K562 (cell line): ENCODE measurements around the gene BGLAP. TPM values are rescaled to one million over a fixed set of nuclear protein-coding genes. Genes with fewer than 3 reads are reported as not detected.
A peak's percentile ranks its signal among the peaks of the same experiment; 100 is the strongest.

Source experiments
- BRD4 ChIP-seq: fragments of 200-600 bp; sonication (generic); IDR thresholded peaks from 2 replicates; pipeline ENCODE4 v1.6.1; 2017; ENCODE audit warnings: inconsistent platforms
- ELF1 ChIP-seq: fragments of 200-800 bp; sonication (Bioruptor generic); IDR thresholded peaks from 2 replicates; pipeline ENCODE4 v1.6.1; 2016; ENCODE audit warnings: missing genetic modification characterization, missing compliant biosample characterization
- ELF2 ChIP-seq: fragments of 250-450 bp; sonication (Bioruptor Pico); IDR thresholded peaks from 2 replicates; pipeline ENCODE4 v1.5.0; 2021; ENCODE audit warnings: mild to moderate bottlenecking
- KAT8 ChIP-seq: fragments of 450-650 bp; IDR thresholded peaks from 2 replicates; pipeline ENCODE4 v1.6.1; 2016; ENCODE audit warnings: low read depth, mild to moderate bottlenecking
- POLR2H ChIP-seq: IDR thresholded peaks from 2 replicates; pipeline ENCODE4 v1.6.1; 2016; ENCODE audit warnings: missing genetic modification characterization, low read depth, mild to moderate bottlenecking, control low read depth, missing compliant biosample characterization, moderate library complexity
- POLR3A ChIP-seq: IDR thresholded peaks from 2 replicates; pipeline ENCODE4 v1.6.1; 2011; ENCODE audit warnings: borderline replicate concordance, mild to moderate bottlenecking, moderate library complexity; ENCODE audit not compliant: insufficient read length, insufficient read depth; ENCODE audit errors: extremely low read depth
- TAF7 ChIP-seq: fragments of 450-650 bp; IDR thresholded peaks from 2 replicates; pipeline ENCODE4 v1.6.1; 2016; ENCODE audit warnings: missing genetic modification characterization, missing compliant biosample characterization
- polyA plus RNA-seq, 8 experiments: library from polyadenylated mRNA; depleted of rRNA in 4 of 8; stranded (reverse) in 5 of 8; unstranded in 3 of 8; fragments of >200 nt; fragmentation: Nextera tagmentation in 2 of 8; fragmentation: Illumina TruSeq in 1 of 8; extraction: Ambion mirVana in 2 of 8; extraction: Trizol in 1 of 8; gene quantifications; 2 replicates each; pipeline versions ENCODE4 v1.2.1 to v1.2.3, GENCODE V29; 2011 to 2014; ENCODE audit warnings: inconsistent platforms in 1 of 8, missing spikeins in 1 of 8
- total RNA-seq, 7 experiments: library from RNA; depleted of rRNA in 6 of 7; stranded (reverse); fragments of >200 nt in 6 of 7; fragmentation: Illumina TruSeq in 2 of 7; extraction: Trizol in 2 of 7; gene quantifications; 2 replicates each; pipeline versions ENCODE4 v1.2.1 to v1.2.3, GENCODE V29; 2011 to 2021; ENCODE audit warnings: low replicate concordance in 1 of 7
- TF ChIP-seq, protein P1 (sequence below): sonication (generic); formaldehyde crosslinking; IDR thresholded peaks from 2 replicates; pipeline ENCODE4 v1.8.0; 2023; ENCODE audit warnings: missing genetic modification reagents, mild to moderate bottlenecking, borderline replicate concordance
- TF ChIP-seq, protein P2 (sequence below), 2 experiments: fragments of 200-800 bp in 1 of 2; sonication (Bioruptor generic) in 1 of 2; sonication (generic) in 1 of 2; formaldehyde crosslinking in 1 of 2; IDR thresholded peaks in 1 of 2; conservative IDR thresholded peaks in 1 of 2; 2 replicates each; pipeline versions ENCODE4 v1.5.0 to v1.6.1; 2016 to 2020; ENCODE audit warnings: missing compliant biosample characterization in 1 of 2, missing genetic modification characterization in 1 of 2, missing genetic modification reagents in 1 of 2
- TF ChIP-seq, protein P3 (sequence below), 3 experiments: fragments of 200-800 bp in 1 of 3; fragments of 250-450 bp in 1 of 3; fragments of 450-650 bp in 1 of 3; sonication (Bioruptor Pico) in 1 of 3; sonication (Bioruptor generic) in 1 of 3; formaldehyde crosslinking in 1 of 3; IDR thresholded peaks; 2 replicates each; pipeline versions ENCODE4 v1.6.1 to v1.8.0; 2016 to 2022; ENCODE audit warnings: mild to moderate bottlenecking in 2 of 3, missing genetic modification characterization in 2 of 3, missing compliant biosample characterization in 1 of 3, moderate library complexity in 1 of 3
- TF ChIP-seq, protein P4 (sequence below): fragments of 250-450 bp; sonication (Bioruptor Pico); IDR thresholded peaks from 2 replicates; pipeline ENCODE4 v1.8.0; 2021; ENCODE audit warnings: moderate library complexity, mild to moderate bottlenecking, inconsistent platforms

BGLAP gene
- total and polyA plus RNA-seq, 9 of the 15 experiments (the other 6 are each of a cell fraction or from before 2014, with no cell fraction given): 0.15 to 1.4 (median 0.28) TPM; not detected in 3

DNA sequence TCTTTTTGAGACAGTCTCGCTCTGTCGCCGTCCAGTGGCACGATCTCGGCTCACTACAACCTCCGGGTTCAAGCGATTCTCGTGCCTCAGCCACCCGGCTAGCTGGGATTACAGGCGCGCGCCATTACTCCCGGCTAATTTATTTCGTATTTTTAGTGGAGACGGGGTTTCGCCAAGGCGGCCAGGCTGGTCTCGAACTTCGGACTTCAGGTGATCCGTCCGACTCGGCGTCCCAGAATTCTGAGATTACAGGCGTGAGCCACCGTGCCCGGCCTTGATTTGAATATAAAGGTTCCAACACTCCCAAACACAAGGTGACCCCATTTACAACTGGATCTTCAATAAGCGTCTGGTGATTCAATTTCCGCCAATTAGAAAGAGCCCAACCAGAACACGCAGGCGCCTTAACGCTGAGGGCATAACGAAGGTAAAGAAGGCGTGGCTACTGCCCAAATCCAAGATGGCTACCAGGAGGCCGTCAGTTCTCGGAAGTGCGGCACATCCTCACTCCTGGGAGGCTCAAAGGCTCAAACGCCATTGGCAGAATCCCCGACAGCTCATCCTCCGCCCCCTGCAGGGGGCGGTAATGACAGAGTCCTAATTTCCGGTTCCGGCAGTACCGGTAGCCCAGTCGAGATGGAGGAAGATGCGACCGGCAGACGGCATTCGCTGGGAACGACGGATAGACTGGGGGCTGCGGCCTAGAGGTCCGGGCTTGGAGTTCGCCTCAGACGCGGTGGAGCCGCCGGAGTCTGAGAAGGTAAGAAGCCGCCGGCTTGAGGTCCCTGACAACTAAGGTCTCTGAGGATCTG, 48.3 kb upstream of the BGLAP start, which contains the start of gene SLC25A44 (continued):
- TF ChIP-seq, protein P1, sequence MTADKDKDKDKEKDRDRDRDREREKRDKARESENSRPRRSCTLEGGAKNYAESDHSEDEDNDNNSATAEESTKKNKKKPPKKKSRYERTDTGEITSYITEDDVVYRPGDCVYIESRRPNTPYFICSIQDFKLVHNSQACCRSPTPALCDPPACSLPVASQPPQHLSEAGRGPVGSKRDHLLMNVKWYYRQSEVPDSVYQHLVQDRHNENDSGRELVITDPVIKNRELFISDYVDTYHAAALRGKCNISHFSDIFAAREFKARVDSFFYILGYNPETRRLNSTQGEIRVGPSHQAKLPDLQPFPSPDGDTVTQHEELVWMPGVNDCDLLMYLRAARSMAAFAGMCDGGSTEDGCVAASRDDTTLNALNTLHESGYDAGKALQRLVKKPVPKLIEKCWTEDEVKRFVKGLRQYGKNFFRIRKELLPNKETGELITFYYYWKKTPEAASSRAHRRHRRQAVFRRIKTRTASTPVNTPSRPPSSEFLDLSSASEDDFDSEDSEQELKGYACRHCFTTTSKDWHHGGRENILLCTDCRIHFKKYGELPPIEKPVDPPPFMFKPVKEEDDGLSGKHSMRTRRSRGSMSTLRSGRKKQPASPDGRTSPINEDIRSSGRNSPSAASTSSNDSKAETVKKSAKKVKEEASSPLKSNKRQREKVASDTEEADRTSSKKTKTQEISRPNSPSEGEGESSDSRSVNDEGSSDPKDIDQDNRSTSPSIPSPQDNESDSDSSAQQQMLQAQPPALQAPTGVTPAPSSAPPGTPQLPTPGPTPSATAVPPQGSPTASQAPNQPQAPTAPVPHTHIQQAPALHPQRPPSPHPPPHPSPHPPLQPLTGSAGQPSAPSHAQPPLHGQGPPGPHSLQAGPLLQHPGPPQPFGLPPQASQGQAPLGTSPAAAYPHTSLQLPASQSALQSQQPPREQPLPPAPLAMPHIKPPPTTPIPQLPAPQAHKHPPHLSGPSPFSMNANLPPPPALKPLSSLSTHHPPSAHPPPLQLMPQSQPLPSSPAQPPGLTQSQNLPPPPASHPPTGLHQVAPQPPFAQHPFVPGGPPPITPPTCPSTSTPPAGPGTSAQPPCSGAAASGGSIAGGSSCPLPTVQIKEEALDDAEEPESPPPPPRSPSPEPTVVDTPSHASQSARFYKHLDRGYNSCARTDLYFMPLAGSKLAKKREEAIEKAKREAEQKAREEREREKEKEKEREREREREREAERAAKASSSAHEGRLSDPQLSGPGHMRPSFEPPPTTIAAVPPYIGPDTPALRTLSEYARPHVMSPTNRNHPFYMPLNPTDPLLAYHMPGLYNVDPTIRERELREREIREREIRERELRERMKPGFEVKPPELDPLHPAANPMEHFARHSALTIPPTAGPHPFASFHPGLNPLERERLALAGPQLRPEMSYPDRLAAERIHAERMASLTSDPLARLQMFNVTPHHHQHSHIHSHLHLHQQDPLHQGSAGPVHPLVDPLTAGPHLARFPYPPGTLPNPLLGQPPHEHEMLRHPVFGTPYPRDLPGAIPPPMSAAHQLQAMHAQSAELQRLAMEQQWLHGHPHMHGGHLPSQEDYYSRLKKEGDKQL (CRISPR knock-in tag): 0 out of 2 replicates have a peak, but pooled peaks have one; percentile 62
- TF ChIP-seq, protein P2, sequence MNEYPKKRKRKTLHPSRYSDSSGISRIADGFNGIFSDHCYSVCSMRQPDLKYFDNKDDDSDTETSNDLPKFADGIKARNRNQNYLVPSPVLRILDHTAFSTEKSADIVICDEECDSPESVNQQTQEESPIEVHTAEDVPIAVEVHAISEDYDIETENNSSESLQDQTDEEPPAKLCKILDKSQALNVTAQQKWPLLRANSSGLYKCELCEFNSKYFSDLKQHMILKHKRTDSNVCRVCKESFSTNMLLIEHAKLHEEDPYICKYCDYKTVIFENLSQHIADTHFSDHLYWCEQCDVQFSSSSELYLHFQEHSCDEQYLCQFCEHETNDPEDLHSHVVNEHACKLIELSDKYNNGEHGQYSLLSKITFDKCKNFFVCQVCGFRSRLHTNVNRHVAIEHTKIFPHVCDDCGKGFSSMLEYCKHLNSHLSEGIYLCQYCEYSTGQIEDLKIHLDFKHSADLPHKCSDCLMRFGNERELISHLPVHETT (CRISPR knock-in tag; conservative IDR thresholded peaks at IDR 0.05 in 1 of 2, IDR thresholded peaks at IDR 0.05 in 1 of 2): peak in 1 of 2 experiments; percentile 24; a peak in 2 of 4 replicates
- TF ChIP-seq TAF7 (tag) (peak; percentile 75), POLR3A (peak; percentile 42), BRD4 (peak; percentile 81; the same call in 1 of the 2 replicates), KAT8 (no peak), POLR2H (tag) (peak; percentile 96), ELF2 (CRISPR knock-in tag) (0 out of 2 replicates have a peak, but pooled peaks have one; percentile 59), ELF1 (tag) (peak; percentile 94)
- TF ChIP-seq, protein P3, sequence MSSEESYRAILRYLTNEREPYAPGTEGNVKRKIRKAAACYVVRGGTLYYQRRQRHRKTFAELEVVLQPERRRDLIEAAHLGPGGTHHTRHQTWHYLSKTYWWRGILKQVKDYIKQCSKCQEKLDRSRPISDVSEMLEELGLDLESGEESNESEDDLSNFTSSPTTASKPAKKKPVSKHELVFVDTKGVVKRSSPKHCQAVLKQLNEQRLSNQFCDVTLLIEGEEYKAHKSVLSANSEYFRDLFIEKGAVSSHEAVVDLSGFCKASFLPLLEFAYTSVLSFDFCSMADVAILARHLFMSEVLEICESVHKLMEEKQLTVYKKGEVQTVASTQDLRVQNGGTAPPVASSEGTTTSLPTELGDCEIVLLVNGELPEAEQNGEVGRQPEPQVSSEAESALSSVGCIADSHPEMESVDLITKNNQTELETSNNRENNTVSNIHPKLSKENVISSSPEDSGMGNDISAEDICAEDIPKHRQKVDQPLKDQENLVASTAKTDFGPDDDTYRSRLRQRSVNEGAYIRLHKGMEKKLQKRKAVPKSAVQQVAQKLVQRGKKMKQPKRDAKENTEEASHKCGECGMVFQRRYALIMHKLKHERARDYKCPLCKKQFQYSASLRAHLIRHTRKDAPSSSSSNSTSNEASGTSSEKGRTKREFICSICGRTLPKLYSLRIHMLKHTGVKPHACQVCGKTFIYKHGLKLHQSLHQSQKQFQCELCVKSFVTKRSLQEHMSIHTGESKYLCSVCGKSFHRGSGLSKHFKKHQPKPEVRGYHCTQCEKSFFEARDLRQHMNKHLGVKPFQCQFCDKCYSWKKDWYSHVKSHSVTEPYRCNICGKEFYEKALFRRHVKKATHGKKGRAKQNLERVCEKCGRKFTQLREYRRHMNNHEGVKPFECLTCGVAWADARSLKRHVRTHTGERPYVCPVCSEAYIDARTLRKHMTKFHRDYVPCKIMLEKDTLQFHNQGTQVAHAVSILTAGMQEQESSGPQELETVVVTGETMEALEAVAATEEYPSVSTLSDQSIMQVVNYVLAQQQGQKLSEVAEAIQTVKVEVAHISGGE (CRISPR knock-in tag; IDR thresholded peaks at IDR 0.05): peak in 1 of 3 experiments; percentile 71; a peak in 2 of 6 replicates
- TF ChIP-seq, protein P4, sequence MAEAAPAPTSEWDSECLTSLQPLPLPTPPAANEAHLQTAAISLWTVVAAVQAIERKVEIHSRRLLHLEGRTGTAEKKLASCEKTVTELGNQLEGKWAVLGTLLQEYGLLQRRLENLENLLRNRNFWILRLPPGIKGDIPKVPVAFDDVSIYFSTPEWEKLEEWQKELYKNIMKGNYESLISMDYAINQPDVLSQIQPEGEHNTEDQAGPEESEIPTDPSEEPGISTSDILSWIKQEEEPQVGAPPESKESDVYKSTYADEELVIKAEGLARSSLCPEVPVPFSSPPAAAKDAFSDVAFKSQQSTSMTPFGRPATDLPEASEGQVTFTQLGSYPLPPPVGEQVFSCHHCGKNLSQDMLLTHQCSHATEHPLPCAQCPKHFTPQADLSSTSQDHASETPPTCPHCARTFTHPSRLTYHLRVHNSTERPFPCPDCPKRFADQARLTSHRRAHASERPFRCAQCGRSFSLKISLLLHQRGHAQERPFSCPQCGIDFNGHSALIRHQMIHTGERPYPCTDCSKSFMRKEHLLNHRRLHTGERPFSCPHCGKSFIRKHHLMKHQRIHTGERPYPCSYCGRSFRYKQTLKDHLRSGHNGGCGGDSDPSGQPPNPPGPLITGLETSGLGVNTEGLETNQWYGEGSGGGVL (CRISPR knock-in tag): no peak
